ENCODE measurements around the gene CBY3.
A peak's percentile ranks its signal among the peaks of the same experiment; 100 is the strongest.
"Not testable (repeated sequence)": the region's sequence is repeated elsewhere in the genome, so short reads cannot be mapped to it uniquely, and the experiment has no call there.

The CBY3 gene

DNA sequence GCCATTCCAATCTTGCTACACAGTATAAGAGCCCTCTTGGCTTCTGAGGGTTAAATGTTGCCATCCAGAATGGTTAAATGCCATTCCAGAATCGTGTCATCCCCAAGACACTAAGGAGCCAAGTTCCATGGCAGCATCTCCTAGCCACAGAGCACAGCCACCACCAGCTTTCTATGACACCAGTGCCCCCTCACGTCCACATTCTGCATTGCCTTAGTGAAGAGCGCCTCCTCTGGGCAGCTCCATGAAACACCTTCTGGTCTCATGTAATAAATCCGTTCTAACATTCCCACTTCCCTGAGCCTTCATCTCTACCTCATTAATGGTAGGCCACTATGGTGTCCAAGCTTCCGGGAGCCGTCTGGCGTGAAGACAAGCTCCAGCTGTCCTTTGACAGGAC, 12.4 kb downstream of the CBY3 start:
- DNase-seq (ENCODE audit: low read depth): peak; percentile 12

GRCh38 chr5:179661647-179662046, 19.2 kb downstream of the CBY3 start:
- DNase-seq (ENCODE audit: low read depth): not testable (repeated sequence)

GRCh38 chr5:179658179-179658856, 22.5 kb downstream of the CBY3 start:
- not testable (repeated sequence) for DNase-seq (ENCODE audit: low read depth)

DNA sequence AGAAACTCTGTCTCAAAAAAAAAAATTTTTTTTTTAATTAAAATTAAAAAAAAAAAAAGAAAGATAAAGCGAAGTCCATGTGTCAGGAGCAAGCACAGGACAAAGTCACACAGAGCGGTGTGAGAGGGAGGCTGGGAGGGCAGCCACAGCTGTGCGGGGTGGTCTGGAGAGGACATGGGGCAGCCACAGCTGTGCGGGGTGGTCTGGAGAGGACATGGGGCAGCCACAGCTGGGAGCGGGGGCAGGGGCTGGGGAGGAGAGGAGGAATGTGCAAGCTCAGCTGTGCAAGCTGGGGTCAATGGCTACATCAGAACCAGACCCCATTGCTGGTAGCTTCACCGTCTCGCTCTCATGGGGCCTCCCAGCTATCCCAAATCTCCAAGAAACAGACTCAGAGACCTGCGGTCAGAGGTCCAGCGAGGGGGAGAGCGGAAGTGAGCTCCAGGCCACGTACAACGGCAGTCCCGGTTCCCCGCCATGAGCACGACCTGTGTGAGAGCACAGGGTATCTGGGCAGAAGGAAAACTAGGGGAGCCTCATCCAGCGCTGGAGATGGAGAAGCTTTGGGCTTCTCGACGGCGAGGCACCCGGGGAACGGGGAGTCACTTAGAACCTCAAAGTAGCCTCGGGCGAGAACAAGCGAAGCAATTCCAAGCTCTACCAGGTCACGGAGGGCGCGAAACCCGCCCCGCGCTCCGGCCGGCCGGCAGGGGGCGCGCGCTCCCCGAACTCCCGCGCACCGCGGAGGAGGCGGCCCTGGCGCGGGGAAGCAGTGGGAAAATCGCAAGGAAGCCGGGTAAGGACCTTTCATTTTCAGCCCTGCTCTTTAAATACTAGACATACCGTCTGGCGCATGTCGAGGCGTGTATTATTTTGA, 23.3 kb downstream of the CBY3 start:
- DNase-seq (ENCODE audit: low read depth): not testable (repeated sequence)

- DNase-seq (ENCODE audit: low read depth): not testable (repeated sequence)
These were observed 27.7 kb downstream of the CBY3 start for GRCh38 chr5:179653135-179653534.

- DNase-seq (ENCODE audit: low read depth): not testable (repeated sequence)
These were observed 30.6 kb downstream of the CBY3 start for GRCh38 chr5:179650245-179650644.

- not testable (repeated sequence) for DNase-seq (ENCODE audit: low read depth)
These were observed 31.6 kb downstream of the CBY3 start for GRCh38 chr5:179649166-179649703.

- no peak for DNase-seq (ENCODE audit: low read depth)
These were observed 32.4 kb downstream of the CBY3 start for GRCh38 chr5:179648410-179648809.

DNA sequence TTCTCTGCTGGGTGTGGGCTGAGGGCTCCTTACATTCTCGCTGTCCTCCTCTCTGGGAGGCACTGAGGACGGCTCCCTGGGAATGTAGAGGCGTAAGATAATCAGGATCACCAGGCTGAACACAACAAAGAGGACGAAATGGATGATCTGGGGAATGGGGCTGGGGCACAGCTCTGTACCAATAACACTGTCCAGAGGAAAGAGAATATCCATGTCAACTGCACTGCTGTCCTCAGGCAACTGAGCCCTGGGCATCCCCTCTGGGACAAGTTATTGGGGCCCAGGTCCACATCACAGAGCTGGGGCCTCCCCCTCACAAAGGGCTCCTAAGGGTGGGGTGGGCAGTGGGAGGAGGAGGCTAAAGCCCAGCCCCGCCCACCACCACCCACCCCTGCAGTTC, 36.1 kb downstream of the CBY3 start:
- not testable (repeated sequence) for DNase-seq (ENCODE audit: low read depth)

- DNase-seq (ENCODE audit: low read depth): not testable (repeated sequence)
These were observed 37.5 kb downstream of the CBY3 start for GRCh38 chr5:179643141-179643920.

DNA sequence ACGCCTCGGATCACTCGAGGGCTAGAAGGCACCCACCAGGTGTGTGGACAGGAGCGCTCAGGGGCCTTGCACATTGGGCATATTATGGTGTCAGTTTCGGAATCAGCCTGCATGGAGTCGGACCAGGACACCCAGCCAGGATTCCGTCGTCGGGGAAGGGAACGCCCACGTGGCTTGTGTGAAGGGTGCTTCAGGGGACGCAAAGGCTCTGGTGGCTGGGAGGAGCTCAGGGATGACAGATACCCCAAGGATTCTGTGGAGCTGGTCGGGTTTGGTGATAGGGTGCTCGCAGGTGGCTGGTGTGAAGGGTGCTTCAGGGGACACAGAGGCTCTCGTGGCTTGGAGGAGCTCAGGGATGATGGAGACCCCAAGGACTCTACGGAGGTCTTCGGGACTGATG, 38.2 kb downstream of the CBY3 start:
- not testable (repeated sequence) for DNase-seq (ENCODE audit: low read depth)

- not testable (repeated sequence) for DNase-seq (ENCODE audit: low read depth)
These were observed 39.1 kb downstream of the CBY3 start for GRCh38 chr5:179641745-179642144.

DNA sequence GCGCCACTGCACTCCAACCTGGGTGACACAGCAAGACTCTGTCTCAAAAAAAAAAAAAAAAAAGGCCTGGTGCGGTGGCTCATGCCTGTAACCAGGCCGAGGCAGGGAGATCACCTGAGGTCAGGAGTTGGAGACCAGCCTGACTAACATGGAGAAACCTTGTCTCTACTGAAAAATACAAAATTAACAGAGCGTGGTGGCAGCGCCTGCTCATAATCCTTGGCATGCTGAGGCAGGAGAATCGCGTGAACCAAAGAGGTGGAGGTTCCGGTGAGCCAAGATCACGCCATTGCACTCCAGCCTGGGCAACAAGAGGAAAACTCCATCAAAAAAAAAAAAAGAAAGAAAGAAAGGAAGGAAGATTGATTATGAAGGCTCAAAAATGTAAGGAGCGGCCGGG, 41.5 kb downstream of the CBY3 start:
- not testable (repeated sequence) for DNase-seq (ENCODE audit: low read depth)

DNA sequence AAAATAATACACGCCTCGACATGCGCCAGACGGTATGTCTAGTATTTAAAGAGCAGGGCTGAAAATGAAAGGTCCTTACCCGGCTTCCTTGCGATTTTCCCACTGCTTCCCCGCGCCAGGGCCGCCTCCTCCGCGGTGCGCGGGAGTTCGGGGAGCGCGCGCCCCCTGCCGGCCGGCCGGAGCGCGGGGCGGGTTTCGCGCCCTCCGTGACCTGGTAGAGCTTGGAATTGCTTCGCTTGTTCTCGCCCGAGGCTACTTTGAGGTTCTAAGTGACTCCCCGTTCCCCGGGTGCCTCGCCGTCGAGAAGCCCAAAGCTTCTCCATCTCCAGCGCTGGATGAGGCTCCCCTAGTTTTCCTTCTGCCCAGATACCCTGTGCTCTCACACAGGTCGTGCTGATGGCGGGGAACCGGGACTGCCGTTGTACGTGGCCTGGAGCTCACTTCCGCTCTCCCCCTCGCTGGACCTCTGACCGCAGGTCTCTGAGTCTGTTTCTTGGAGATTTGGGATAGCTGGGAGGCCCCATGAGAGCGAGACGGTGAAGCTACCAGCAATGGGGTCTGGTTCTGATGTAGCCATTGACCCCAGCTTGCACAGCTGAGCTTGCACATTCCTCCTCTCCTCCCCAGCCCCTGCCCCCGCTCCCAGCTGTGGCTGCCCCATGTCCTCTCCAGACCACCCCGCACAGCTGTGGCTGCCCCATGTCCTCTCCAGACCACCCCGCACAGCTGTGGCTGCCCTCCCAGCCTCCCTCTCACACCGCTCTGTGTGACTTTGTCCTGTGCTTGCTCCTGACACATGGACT, 46.3 kb downstream of the CBY3 start:
- not testable (repeated sequence) for DNase-seq (ENCODE audit: low read depth)

GRCh38 chr5:179633501-179634369, 47.1 kb downstream of the CBY3 start:
- not testable (repeated sequence) for DNase-seq (ENCODE audit: low read depth)
